Panc1 (cell line): ENCODE measurements around the gene NFX1. TPM values are rescaled to one million over a fixed set of nuclear protein-coding genes. Genes with fewer than 3 reads are reported as not detected.
"Not testable (repeated sequence)": the region's sequence is repeated elsewhere in the genome, so short reads cannot be mapped to it uniquely, and the experiment has no call there.

Source experiments
- ATAC-seq: fragments of 200-7000 bp; cut with Tn5 transposase; 2 replicates; pipeline ENCODE4 v1.9.1; 2020; ENCODE audit warnings: mild to moderate bottlenecking, moderate library complexity
- BruUV-seq: library from RNA; stranded (reverse); fragments of 400-500 nt; replicated peaks from 2 replicates; lab custom pipeline; 2021; lab: Mats Ljungman, UMichigan
- CTCF ChIA-PET: fragments of 300-600 bp; sonication (Branson Sonifier 250); formaldehyde crosslinking; loops from one replicate; lab custom pipeline; 2022; ENCODE audit warnings: antibody characterized with exemption; lab: Charles Lee
- POLR2A ChIA-PET: fragments of 300-600 bp; sonication (Branson Sonifier 250); formaldehyde crosslinking; loops from one replicate; lab custom pipeline; 2022; ENCODE audit warnings: antibody characterized with exemption; lab: Charles Lee
- DNase-seq: peaks from one replicate; pipeline ENCODE4 v3.0.0-alpha.2; 2010; ENCODE audit warnings: low read depth, low spot score
- H3K27ac ChIP-seq: 2 replicates; pipeline ENCODE4 v1.5.1; 2011; ENCODE audit warnings: mild to moderate bottlenecking, low read length, inconsistent platforms
- H3K27me3 ChIP-seq: fragments of 200-500 bp; sonication (Bioruptor generic); 2 replicates; pipeline ENCODE4 v1.6.0; 2014; ENCODE audit warnings: low read length, inconsistent platforms; ENCODE audit not compliant: control insufficient read depth, insufficient read depth
- H3K36me3 ChIP-seq: fragments of 200-500 bp; sonication (Bioruptor generic); 2 replicates; pipeline ENCODE4 v1.5.1; 2014; ENCODE audit warnings: inconsistent platforms, mild to moderate bottlenecking, low read length, moderate library complexity; ENCODE audit not compliant: control insufficient read depth, insufficient read depth
- H3K4me1 ChIP-seq: 2 replicates; pipeline ENCODE4 v1.5.1; 2011; ENCODE audit warnings: inconsistent platforms, mild to moderate bottlenecking, low read length, moderate library complexity; ENCODE audit not compliant: control insufficient read depth, insufficient read depth
- H3K4me3 ChIP-seq, 2 experiments: 2 replicates each; pipeline ENCODE4 v1.5.1; 2011 to 2012; ENCODE audit warnings: low read depth in 2 of 2, low read length in 2 of 2, mild to moderate bottlenecking in 2 of 2, inconsistent platforms in 1 of 2, moderate library complexity in 1 of 2
- H3K9me3 ChIP-seq: fragments of 200-500 bp; sonication (Bioruptor generic); 2 replicates; pipeline ENCODE4 v1.5.1; 2014; ENCODE audit warnings: low read depth, mild to moderate bottlenecking, inconsistent platforms, low read length, moderate library complexity; ENCODE audit not compliant: control insufficient read depth, insufficient read depth
- POLR2AphosphoS5 ChIP-seq: IDR thresholded peaks from 2 replicates; pipeline ENCODE4 v1.6.1; 2012; ENCODE audit warnings: mild to moderate bottlenecking, low read depth, low read length, moderate library complexity
- SIN3A ChIP-seq: IDR thresholded peaks from 2 replicates; pipeline ENCODE4 v1.6.1; 2012; ENCODE audit warnings: low read depth, mild to moderate bottlenecking, low read length, moderate library complexity, borderline replicate concordance; ENCODE audit not compliant: insufficient read depth
- TCF7L2 ChIP-seq: IDR thresholded peaks from 2 replicates; pipeline ENCODE4 v1.6.1; 2011; ENCODE audit warnings: mild to moderate bottlenecking, low read depth, low read length, inconsistent platforms
- in situ Hi-C: cut with HindIII; loops from 2 replicates; pipeline ENCODE4 v1.10.0; 2016; ENCODE audit warnings: low sequenced_read_pairs, low pct_unique_long_range_greater_than_20kb
- intact Hi-C: fragments of 100-400 bp; cut with micrococcal nuclease; formaldehyde crosslinking; loops from one replicate; pipeline ENCODE4 v1.10.0; 2022; ENCODE audit not compliant: unreplicated experiment
- total RNA-seq: library from RNA; stranded (reverse); gene quantifications from one replicate; pipeline ENCODE4 v1.2.1, GENCODE V29; 2021; ENCODE audit not compliant: unreplicated experiment
- TF ChIP-seq, protein P1 (sequence below): fragments of 450-650 bp; IDR thresholded peaks from 2 replicates; pipeline ENCODE4 v1.5.1; 2017; ENCODE audit warnings: mild to moderate bottlenecking
- TF ChIP-seq, protein P2 (sequence below), 2 experiments: IDR thresholded peaks; 2 replicates each; pipeline ENCODE4 v1.6.1; 2011 to 2012; ENCODE audit warnings: low read depth in 2 of 2, control low read depth in 1 of 2, low read length in 1 of 2, mild to moderate bottlenecking in 1 of 2, moderate library complexity in 1 of 2; ENCODE audit not compliant: insufficient read depth in 1 of 2

Gene NFX1
- total RNA-seq, 1 experiment from 2014 or later: 38.1 TPM

GRCh38 chr9:33311953-33312352 is 21.6 kb downstream of the NFX1 start:
- H3K36me3 ChIP-seq: peaks cover 50% of the 10 kb centered on the region
- no TSS peak for BruUV-seq
- ChIA-PET POLR2A (no interaction called here), CTCF (no interaction called here)
- no peak for DNase-seq
- in situ Hi-C loops (no loop called here), intact Hi-C loops (no loop called here)
- no peaks in the 10 kb centered on the region for H3K9me3 ChIP-seq
- no peak overlapping the region for H3K4me3 ChIP-seq
- H3K27me3 ChIP-seq: no peaks in the 10 kb centered on the region
- no peak overlapping the region for H3K27ac ChIP-seq
- TF ChIP-seq TCF7L2 (no peak), SIN3A (no peak), POLR2AphosphoS5 (no peak)
- TF ChIP-seq, protein P1, sequence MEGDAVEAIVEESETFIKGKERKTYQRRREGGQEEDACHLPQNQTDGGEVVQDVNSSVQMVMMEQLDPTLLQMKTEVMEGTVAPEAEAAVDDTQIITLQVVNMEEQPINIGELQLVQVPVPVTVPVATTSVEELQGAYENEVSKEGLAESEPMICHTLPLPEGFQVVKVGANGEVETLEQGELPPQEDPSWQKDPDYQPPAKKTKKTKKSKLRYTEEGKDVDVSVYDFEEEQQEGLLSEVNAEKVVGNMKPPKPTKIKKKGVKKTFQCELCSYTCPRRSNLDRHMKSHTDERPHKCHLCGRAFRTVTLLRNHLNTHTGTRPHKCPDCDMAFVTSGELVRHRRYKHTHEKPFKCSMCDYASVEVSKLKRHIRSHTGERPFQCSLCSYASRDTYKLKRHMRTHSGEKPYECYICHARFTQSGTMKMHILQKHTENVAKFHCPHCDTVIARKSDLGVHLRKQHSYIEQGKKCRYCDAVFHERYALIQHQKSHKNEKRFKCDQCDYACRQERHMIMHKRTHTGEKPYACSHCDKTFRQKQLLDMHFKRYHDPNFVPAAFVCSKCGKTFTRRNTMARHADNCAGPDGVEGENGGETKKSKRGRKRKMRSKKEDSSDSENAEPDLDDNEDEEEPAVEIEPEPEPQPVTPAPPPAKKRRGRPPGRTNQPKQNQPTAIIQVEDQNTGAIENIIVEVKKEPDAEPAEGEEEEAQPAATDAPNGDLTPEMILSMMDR: no peak
- TF ChIP-seq, protein P2, sequence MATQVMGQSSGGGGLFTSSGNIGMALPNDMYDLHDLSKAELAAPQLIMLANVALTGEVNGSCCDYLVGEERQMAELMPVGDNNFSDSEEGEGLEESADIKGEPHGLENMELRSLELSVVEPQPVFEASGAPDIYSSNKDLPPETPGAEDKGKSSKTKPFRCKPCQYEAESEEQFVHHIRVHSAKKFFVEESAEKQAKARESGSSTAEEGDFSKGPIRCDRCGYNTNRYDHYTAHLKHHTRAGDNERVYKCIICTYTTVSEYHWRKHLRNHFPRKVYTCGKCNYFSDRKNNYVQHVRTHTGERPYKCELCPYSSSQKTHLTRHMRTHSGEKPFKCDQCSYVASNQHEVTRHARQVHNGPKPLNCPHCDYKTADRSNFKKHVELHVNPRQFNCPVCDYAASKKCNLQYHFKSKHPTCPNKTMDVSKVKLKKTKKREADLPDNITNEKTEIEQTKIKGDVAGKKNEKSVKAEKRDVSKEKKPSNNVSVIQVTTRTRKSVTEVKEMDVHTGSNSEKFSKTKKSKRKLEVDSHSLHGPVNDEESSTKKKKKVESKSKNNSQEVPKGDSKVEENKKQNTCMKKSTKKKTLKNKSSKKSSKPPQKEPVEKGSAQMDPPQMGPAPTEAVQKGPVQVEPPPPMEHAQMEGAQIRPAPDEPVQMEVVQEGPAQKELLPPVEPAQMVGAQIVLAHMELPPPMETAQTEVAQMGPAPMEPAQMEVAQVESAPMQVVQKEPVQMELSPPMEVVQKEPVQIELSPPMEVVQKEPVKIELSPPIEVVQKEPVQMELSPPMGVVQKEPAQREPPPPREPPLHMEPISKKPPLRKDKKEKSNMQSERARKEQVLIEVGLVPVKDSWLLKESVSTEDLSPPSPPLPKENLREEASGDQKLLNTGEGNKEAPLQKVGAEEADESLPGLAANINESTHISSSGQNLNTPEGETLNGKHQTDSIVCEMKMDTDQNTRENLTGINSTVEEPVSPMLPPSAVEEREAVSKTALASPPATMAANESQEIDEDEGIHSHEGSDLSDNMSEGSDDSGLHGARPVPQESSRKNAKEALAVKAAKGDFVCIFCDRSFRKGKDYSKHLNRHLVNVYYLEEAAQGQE (IDR thresholded peaks at IDR 0.05; ENCODE audit: insufficient read depth in 1 of 2, low read depth in 2 of 2, low read length in 1 of 2): no peak
- ATAC-seq: no peak
- no peaks in the 10 kb centered on the region for H3K4me1 ChIP-seq

DNA sequence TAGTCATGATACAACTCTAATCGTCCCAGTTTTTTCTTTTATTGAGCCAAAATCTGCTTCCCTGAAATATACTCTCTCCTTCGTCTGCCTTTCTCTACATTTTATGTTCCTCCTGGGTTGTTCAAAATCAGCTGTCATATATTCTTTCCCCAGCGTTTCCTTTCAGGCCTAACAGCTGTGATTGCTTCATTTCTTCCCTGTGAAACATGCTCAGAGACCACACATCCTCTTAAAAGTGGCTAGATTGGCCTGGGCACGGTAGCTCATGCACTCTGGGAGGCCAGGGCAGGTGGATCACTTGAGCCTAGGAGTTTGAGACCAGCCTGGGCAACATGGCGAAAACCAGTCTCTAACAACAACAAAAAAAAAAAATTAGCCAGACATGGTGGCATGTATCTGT is 25.1 kb downstream of the NFX1 start:
- DNase-seq (no peak), ATAC-seq (no peak)
- BruUV-seq: no TSS peak
- Histone ChIP-seq H3K4me3 (no peak overlapping the region), H3K27me3 (no peaks in the 10 kb centered on the region), H3K9me3 (no peaks in the 10 kb centered on the region), H3K27ac (no peak overlapping the region), H3K4me1 (no peaks in the 10 kb centered on the region), H3K36me3 (peaks cover 47% of the 10 kb centered on the region)
- TF ChIP-seq, protein P1: no peak
- TF ChIP-seq, protein P2 (IDR thresholded peaks at IDR 0.05; ENCODE audit: insufficient read depth in 1 of 2, low read depth in 2 of 2, low read length in 1 of 2): no peak
- TF ChIP-seq SIN3A: no peak
- TF ChIP-seq POLR2AphosphoS5: no peak
- TF ChIP-seq TCF7L2: no peak
- CTCF ChIA-PET: no interaction called here
- intact Hi-C loops: no loop called here
- POLR2A ChIA-PET: no interaction called here
- in situ Hi-C loops: no loop called here

DNA sequence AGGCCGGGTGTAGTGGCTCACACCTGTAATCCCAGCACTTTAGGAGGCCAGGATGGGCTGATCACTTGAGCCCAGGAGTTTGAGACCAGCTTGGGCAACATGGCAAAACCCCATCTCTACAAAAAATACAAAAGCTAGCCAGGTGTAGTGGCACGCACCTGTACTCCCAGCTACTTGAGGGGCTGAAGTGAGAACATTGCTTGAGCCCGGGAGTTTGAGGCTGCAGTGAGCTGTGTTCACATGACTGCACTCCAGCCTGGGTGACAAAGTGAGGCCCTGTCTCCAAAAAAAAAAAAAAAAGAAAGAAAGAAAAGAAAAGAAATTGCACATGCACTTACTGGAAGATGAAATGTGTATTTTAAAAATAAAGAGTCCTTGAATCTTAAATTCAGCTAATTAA is 26.8 kb downstream of the NFX1 start:
- intact Hi-C loops, H3K27ac ChIP-seq, BruUV-seq, H3K9me3 ChIP-seq, H3K4me3 ChIP-seq, DNase-seq, H3K27me3 ChIP-seq, H3K4me1 ChIP-seq, in situ Hi-C loops, ATAC-seq: not testable (repeated sequence)
- CTCF ChIA-PET: interaction anchor here (0.7 kb wide), 1 partner anchor 19 kb away, joined by 6 read pairs; no protein-coding TSS in a partner anchor
- POLR2A ChIA-PET: interaction anchor here (0.7 kb wide), 1 partner anchor 35 kb away, joined by 3 read pairs; no protein-coding TSS in a partner anchor
- peaks cover 48% of the 10 kb centered on the region for H3K36me3 ChIP-seq
